Measurements from ENCODE around the gene TMEM132A.

- TF ChIP-seq CTCF (IDR thresholded peaks at IDR 0.05) = no peak
- TF ChIP-seq POLR2A (IDR thresholded peaks at IDR 0.05; ENCODE audit: low read length) = no peak
Measured at GRCh38 chr11:60878245-60879101, 45.8 kb upstream of the TMEM132A start.

Data from A549 (cell line).